M059J (cell line): Measurements from ENCODE around the gene GBE1. TPM values are rescaled to one million over a fixed set of nuclear protein-coding genes. Genes with fewer than 3 reads are reported as not detected.
"Not testable (repeated sequence)": the region's sequence is repeated elsewhere in the genome, so short reads cannot be mapped to it uniquely, and the experiment has no call there.

Source experiments
- DNase-seq: peaks from one replicate; pipeline ENCODE4 v3.0.0-alpha.2; 2012; ENCODE audit warnings: low read depth
- total RNA-seq: library from RNA; depleted of rRNA; stranded (reverse); fragments of >200 nt; shearing (Covaris generic); gene quantifications from 2 replicates; pipeline ENCODE4 v1.2.3, GENCODE V29; 2014; rRNA removed

Gene GBE1
- 33.5 and 53.4 TPM in 2 replicates for total RNA-seq

DNA sequence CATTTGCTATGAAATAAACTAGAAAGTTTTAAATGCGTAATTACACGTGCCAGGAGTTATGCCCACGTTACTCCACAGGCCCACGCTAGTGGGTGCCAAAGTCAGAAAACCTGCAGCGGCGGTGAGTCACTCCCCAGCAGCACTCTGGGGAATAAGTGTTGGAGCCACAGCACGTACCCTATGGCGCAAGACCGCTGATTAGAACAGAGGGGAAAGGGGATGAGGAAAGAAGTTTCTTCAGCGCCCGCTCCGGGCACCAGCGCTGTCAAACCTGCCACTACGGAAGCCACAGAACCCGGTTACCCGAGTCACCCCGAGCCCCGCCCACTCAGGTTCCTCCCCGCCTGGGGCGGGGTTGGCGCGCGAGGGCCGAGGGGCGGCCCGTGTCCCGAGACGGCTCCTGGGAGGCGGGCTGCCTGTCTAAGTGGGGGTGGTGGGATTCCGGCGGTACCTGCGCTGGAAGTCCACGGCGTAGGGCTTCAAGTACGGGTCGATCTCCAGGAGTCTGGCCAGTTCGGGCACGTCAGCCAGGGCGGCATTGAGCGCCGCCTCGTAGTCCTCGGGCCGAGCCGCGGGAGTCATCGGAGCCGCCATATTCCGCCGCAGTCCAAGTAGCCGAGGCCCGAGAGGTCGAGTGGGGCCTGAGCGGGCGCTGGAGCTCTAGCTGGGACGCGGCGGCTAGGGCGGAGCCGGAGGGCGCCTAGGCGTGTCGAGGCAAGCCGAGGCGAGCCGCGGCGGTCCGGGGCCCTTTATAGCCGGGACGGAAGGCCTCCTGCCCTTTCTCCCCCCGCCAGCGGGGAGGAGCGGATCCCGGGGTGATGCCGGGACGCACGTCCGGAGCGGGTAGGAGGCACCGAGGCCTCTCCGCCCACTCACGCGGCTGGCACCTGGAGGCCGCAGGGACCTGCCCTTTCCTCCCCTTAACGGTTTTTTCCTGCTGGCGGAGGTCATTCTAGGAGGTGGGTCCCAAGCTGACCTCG is at the start of gene GBE1:
TSS of gene GBE1 (minus strand) at position 722 of the 980 bp plus-strand sequence. CDS start at position 594, 128 bp downstream.
- DNase-seq = peak; percentile 90

DNA sequence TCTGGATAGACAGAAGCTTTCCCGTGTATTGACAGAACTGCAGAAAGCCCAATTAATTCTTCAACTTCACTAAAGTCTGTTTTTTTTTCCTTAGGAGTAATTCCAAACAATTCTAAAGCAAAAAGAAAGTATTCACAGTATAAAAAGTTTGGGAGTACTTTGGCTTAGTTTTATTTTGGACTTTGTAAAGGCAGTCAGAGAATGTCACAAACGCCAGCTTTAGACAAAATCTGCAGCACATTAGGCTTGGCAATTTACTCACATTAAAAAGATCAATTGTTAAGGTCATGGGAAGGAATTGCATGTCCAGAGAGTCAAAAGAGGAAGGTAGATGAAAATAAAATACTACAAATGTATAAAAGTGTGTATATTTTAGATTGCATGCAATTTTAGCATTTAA is 47.5 kb upstream of the GBE1 start:
- no peak for DNase-seq

DNA sequence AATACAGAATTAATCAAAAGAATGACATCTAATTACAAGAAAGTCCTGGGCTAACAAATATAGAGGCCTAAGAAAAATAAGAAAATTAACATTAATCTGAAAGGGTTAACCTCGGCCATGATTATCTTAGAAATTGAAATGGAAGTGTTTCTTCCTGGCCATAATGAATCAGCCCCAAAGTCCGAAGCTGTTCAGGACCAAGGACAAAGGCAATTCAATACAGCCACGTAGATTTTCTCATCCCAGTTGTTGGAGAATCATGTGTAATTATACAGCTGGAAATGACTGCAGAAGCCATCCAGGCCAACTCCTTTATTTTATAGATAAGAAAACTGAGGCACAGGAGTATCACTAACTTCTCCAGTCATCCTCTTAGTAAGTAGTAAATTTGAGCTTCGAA is 38.0 kb upstream of the GBE1 start:
- no peak for DNase-seq

DNA sequence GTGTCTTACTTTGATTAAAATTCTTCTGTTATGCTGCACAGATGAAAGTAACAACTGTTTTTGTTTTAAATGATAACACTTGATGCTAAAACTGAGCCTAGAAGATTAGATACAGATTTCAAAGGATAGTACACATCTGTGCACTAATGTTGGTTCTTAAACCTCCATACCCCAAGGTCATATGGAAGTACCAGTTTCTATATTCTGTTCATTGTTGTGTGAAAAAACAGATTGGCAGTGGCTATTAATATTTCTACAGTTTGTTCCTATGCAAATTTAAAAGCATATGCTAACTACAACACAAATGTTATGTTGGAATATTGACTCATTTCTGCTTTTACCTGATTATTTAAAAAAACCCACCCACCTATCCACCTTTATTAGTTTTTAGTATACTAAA is 32.0 kb upstream of the GBE1 start:
- DNase-seq = no peak

DNA sequence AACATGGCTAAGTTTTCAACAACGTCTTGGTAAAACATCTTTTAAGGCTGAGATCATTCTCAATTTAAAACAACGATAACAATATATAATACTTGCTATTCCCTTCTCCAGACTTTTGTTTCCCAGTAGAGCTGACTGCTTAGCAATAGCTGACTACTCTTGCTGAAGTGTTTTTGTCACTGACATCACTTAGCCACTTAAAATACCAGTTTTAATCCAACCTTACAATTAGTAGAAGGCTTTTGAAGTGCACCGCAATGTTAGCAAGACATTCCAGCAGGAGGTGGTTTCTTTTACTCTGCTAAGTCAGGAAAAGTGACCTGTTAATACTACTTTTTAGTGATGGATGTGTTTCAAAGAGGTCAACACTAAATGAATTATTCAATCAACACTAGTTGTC is 28.7 kb upstream of the GBE1 start:
- DNase-seq = no peak

DNA sequence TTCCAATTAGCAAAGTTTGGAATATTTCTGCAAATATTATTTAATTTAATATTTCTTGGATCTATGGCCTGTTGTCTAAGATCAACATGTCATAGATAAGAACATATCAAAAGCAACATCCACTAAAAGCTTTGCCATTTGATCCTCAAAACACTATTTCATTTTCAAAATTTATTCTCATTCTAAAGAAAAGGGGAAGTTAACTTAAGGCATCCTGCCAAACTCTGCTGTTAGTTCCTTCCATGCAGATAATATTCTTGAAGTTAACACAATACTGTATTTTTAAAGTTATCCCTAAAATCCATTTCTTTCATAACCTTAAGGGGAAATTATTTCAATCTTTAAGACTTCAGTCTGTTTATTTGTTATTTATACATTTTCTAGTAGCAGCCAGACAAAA is 28.2 kb upstream of the GBE1 start:
- DNase-seq = no peak

DNA sequence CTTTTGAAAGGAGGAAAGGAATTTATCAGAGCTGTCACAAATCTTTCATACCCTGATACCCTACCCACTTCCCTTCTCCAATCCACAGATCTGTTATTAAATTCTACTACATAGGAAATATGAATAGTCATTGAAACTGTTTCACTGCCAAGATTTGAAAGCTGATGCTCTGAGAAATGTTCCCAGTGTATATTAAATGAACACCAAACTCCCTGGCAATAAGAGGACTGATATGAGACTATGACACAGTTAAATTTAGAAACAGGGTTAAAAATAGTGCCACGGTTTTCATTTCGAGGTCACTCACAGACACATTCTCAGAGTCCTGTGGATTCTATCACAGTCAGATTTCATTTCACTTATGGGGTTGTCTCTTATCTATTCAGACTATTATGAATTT is 27.2 kb upstream of the GBE1 start:
- no peak for DNase-seq

DNA sequence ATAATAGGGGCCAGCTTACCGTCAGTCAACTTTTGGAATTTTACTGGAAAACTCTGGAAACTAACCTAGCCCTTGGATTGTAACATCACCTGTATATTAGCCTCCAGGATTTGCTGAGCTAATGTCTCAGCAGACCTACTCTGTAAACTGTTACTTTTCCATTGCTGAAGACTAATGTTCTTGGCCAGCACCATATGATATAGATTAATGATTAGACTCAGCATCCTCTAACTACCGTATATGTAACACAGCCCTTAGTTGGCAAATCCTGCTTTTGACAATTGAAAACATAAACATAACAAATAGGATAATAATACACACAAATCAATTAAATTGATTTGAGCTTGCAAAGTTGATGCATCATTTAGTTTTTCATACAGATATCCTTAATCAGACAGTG is 26.6 kb upstream of the GBE1 start:
- no peak for DNase-seq

DNA sequence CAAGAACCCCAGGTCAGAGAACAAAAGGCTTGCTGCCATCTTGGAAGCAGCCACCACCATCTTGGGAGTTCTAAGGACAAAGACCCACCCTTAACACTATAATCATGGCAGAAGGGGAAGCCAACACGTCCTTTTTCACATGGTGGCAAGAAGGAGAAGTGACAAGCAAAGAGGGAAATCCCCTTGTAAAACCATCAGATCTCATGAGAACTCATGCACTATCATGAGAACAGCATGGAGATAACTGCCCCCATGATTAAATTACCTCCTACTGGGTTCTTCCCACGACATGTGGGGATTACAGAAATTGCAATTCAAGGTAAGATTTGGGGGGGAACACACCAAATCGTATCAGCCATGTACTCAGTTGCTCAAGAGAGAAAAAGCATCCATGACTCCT is 21.1 kb upstream of the GBE1 start:
- DNase-seq = no peak

DNA sequence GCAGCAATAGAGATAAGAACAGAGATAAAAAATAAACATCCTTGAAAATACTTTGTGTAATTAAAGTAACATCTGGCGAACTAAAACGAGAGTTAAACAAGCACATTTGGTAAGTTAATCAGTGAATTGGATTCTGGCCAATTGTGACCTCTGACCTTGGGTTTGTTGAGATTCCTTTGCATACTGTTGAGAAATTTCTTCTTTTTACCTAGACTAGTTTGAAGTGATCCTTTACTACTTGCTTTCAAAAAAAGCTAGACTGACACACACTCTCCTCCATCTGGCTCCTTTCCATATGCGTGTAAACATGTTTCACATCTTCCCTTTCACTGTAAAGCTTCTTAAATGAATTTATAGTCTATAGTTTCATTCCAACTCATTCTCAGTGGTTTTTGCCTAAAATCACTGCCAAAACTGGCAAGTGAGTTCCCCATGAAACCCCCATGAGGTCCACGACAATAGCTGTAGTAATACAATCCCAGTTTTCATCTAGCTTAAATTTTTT is 17.3 kb upstream of the GBE1 start:
- peak; percentile 16 for DNase-seq

DNA sequence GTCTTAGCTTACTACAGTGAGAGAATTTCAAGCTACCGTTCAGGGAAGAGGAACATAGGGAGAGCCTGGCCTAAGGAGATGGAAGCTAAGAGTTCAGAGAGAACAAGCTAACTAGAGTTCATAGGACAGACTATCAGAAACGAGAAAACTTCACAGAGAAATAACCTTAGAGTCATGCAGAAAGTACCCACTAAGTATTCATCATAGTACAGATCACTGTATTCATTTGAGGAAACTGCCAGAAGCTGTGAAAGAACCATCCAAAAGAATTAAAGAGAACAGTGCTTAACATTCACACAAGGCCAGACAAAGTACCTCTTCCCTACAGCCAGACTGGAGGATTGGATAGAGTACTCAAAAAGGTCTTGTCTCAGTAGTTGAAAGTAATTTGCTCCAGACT is 15.2 kb upstream of the GBE1 start:
- DNase-seq = no peak

DNA sequence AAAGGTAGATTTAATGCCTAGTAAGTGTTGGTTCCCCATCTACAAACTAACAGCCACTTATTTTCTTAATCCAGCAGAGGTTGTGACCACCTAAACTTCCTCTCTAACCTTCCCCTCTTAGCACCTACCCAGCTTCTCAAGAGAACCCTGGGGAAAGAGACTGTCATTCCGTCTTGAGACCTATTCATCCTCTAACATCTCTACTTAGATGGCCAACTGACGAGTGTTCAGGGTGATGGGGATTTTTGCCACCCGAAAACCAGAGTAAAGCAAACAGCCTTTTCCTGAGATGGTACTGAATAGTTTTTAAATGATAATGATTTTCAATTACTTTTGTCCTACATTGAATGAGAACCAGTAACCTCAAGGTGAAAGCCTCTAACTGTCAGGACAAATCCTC is 9.3 kb upstream of the GBE1 start:
- DNase-seq = no peak

DNA sequence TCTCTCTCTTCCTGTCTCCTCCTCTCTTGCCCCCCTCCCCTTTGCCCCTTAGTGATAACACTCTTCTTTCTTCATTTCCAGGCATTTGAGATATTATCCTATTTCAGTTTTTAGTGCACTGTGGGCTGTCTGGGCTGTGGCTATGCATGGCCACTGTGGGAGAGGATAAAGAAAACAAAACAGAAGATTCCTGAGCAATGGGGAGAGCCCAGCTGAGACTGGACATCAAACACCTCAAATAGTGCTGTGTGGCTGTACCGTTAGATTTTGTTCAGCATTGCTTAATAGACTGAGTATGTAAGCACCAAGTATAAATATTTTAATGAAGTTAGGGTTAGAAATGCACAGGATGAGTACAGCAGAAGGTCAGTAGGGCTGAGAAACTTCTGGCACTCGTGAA is 7.9 kb upstream of the GBE1 start:
- no peak for DNase-seq

DNA sequence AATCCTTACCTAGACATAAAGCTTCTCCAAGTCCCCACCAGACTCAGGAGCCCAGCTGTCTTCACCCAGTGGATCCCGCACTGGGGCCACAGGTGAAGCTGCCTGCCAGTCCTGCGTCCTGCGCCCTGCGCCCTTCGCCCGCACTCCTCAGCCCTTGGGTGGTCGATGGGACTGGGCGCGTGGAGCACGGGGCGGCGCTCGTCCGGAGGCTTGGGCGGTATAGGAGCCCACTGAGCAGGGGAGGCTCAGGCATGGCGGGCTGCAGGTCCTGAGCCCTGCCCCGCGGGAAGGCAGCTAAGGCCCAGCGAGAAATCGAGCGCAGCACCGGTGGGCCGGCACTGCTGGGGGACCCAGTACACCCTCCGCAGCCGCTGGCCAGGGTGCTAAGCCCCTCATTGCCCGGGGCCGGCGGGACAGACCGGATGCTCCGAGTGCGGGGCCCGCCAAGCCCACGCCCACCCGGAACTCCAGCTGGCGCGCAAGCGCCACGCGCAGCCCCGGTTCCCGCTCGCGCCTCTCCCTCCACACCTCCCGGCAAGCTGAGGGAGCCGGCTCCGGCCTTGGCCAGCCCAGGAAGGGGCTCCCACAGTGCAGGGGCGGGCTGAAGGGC is 5.9 kb upstream of the GBE1 start:
- DNase-seq = not testable (repeated sequence)

DNA sequence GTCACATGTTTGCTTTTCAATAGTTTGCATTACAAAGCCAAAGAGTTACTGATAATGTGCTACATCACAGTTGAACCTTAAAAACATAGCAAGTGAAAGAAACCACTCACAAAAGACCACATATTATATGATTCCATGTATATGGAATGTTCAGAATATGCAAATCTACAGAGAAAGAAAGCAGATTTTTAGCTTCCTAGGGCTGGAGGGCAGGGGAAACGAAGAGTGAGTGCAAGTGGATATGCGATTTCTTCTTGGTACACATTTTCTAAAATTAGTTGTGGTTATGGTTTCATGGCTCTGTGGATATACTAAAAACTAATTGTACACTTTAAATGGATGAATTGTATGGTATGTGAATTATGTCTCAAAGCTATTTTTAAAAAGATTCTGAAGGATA is 4.0 kb upstream of the GBE1 start:
- DNase-seq = no peak

DNA sequence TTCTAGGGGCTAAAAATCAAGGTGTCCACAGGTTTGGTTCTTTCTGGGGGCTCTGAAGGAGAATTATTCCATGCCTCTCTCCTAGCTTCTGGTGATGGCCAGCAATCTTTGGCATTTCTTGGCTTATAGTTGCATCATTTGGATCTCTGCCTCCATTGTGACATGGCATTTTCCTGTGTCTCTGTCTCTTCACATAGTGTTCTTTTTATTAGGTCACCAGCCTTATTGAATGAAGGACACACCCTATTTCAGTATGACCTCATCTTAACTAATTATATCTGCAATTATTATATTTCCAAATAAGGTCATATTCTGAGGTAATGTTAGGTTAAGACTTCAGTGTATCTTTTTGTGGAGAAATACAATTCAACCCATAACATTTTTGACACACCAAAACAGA is 3.2 kb upstream of the GBE1 start:
- DNase-seq = no peak

DNA sequence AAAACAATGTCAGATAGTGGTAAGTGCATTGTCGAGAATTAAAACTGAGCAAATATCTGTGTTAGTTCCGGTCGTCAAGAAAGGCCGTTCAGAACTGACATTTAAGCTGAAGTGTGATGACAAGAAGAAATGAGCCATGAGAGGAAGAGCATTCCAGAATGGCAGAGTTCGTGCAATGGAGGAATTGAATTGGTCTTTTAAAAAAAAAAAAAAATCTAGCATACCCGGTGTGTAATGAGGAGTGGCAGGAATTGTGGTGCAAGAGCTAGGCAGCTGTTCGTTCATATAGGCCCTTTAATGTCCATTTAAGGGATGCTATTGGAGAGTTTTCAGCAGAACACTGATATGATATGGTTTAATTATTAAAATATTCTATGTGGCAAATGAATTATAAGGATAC is 2.6 kb upstream of the GBE1 start:
- no peak for DNase-seq

DNA sequence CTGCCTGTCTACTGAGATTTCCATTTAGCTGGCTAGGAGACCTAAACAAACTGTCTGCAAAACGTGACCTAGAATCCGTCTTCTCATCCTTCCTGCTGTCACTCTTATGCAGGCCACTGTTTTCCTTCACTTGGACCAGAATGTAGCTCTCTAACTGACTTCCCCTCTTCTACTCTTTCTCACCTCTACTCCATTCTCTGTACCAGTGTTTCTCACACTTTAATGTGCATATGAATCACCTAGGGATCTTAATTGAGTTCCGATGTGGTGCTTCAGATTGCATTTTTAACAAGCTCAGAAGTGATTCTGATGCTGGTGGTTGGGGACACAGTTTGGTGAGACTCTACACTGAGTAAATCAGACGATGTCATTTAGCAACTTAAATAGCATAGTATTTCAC is 1.6 kb upstream of the GBE1 start:
- DNase-seq = no peak

DNA sequence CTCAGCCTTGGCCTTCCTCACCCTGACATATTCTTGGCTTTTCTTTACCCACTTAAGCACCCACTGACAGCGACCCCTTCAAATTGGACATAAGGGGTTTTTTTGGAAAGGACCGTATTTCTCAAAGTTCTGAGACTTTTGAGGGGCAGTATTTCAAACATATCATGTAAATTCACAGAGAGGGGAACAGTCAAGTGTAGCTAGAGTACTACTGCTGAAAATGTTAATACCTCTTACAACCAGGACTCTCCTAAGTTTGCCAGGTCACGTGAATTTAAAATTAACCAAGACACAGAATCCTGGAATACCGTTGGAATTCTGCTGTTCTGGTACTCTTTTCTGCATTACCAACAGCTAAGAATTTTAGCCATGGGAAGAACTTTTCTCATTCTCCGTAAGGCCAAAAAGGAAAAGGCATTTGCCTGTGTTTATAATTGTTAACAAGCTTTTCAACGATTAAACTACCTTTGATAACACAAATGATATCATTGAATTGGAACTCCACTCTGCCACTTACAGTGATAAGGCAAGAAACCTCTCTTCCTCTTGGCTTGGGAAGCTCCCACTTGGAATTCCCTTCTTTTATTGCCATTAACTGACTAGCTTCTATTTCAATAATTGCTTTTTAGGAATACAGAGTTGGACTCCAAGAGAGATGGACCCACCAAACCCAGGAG is 597 bp upstream of the GBE1 start:
- no peak for DNase-seq

DNA sequence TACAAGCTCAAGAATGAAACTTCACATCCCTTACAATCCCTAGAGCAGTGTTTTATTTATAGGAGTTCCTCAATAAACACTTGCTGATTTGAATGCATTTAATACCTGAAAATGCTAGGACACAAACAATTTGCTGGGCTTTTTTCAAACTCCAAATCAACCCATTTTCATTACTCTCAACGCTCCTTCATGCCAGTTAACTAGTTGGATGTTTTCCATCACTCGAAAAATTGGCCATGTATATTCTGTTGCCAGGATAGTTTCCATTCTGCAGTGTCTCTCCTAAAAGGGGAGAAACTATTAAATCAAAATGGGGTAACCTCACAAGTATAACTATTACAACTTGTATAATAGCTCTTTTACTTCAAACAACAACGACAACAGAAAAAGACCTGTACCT is 1.2 kb downstream of the GBE1 start:
- DNase-seq = no peak

DNA sequence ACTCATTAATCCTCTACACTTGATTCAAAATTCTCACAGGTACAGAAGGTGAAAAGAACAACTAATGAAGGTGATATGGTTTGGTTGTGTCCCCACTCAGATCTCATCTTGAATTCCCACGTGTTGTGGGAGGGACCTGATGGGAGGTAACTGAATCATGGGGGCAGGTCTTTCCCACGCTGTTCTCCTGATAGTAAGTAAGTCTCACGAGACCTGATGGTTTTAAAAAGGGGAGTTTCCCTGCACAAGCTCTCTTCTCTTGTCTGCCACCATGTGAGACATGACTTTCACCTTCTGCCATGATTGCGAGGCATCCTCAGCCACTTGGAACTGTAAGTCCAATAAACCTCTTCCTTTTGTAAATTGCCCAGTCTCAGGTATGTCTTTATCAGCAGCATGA is 2.7 kb downstream of the GBE1 start:
- not testable (repeated sequence) for DNase-seq

DNA sequence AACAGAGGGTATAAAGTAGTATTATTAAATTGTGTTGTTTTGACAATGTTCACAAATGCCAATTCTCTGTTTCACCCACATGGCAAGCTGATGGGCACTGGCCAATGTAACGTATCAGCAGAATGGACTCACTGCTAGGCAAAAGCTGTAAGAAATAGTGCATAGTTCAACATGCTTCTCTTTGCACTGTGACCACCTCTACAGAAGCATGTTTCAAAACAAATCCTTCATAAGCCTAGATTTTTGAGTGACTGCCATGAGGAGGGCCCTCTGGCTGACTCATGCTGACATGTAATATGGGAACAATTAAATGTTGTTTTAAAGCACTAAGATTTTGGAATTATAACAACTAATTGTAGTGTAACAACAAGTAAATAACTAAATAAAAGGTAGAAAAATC is 3.2 kb downstream of the GBE1 start:
- DNase-seq = peak; percentile 52
